Measurements from ENCODE around the gene CDCA7L.

Gene CDCA7L

GRCh38 chr7:21922605-21923004, 23.1 kb downstream of the CDCA7L start:
- TF ChIP-seq CTCF (IDR thresholded peaks at IDR 0.05; ENCODE audit: insufficient read depth, low read depth, low read length, missing control alignments): no peak
- no peak for DNase-seq (ENCODE audit: low read depth)
- no peak overlapping the region for H3K4me3 ChIP-seq (ENCODE audit: low read length)

- no peak for TF ChIP-seq CTCF (IDR thresholded peaks at IDR 0.05; ENCODE audit: insufficient read depth, low read depth, low read length, missing control alignments)
- no peak for DNase-seq (ENCODE audit: low read depth)
- H3K4me3 ChIP-seq (ENCODE audit: low read length): no peak overlapping the region
Measured at GRCh38 chr7:21920936-21921335, 24.8 kb downstream of the CDCA7L start.

DNA sequence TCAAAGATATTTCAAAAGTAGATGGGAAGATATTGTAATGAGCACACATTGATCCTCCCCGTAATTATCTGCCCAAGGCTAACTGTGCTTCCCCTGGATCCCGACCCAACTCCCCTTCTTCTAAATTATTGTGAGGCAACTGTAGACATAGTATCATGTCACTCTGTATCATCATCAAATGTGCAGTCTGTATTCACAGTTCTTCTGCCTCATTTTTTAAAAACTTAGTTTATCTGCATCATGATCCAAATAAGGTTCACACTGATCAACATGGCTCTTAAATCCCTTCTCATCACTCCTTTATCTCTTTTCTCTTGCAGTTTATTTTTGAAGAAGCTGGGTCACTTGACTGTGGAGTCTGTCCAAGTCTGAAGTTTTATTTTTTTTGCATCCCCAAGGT, 27.5 kb downstream of the CDCA7L start:
- DNase-seq (ENCODE audit: low read depth): no peak
- H3K4me3 ChIP-seq (ENCODE audit: low read length): no peak overlapping the region
- no peak for TF ChIP-seq CTCF (IDR thresholded peaks at IDR 0.05; ENCODE audit: insufficient read depth, low read depth, low read length, missing control alignments)

GRCh38 chr7:21916629-21917028, 29.1 kb downstream of the CDCA7L start:
- DNase-seq (ENCODE audit: low read depth): no peak
- no peak for TF ChIP-seq CTCF (IDR thresholded peaks at IDR 0.05; ENCODE audit: insufficient read depth, low read depth, low read length, missing control alignments)

GRCh38 chr7:21916176-21916575, 29.5 kb downstream of the CDCA7L start:
- no peak for DNase-seq (ENCODE audit: low read depth)
- no peak for TF ChIP-seq CTCF (IDR thresholded peaks at IDR 0.05; ENCODE audit: insufficient read depth, low read depth, low read length, missing control alignments)
- H3K4me3 ChIP-seq (ENCODE audit: low read length): no peak overlapping the region

More at GRCh38 chr7:21916629-21917028, 29.1 kb downstream of the CDCA7L start:
- no peak overlapping the region for H3K4me3 ChIP-seq (ENCODE audit: low read length)

- no peak for TF ChIP-seq CTCF (IDR thresholded peaks at IDR 0.05; ENCODE audit: insufficient read depth, low read depth, low read length, missing control alignments)
- H3K4me3 ChIP-seq (ENCODE audit: low read length): no peak overlapping the region
- DNase-seq (ENCODE audit: low read depth): peak; percentile 54
Measured at GRCh38 chr7:21915140-21915539, 30.6 kb downstream of the CDCA7L start.

- H3K4me3 ChIP-seq (ENCODE audit: low read length): no peak overlapping the region
- TF ChIP-seq CTCF (IDR thresholded peaks at IDR 0.05; ENCODE audit: insufficient read depth, low read depth, low read length, missing control alignments): no peak
Measured at GRCh38 chr7:21914671-21915070, 31.0 kb downstream of the CDCA7L start.

More at GRCh38 chr7:21914671-21915070, 31.0 kb downstream of the CDCA7L start:
- DNase-seq (ENCODE audit: low read depth): peak; percentile 47
